ENCODE results near the gene CYP3A4.

The CYP3A4 gene

GRCh38 chr7:99825873-99826272 is 41.9 kb upstream of the CYP3A4 start:
- Histone ChIP-seq H3K4me3 (ENCODE audit: low read depth, low read length) (no peak overlapping the region), H3K9me3 (no peaks in the 10 kb centered on the region), H3K27me3 (peaks cover 10% of the 10 kb centered on the region), H3K36me3 (no peaks in the 10 kb centered on the region), H3K4me1 (no peaks in the 10 kb centered on the region)
- TF ChIP-seq, protein P1, sequence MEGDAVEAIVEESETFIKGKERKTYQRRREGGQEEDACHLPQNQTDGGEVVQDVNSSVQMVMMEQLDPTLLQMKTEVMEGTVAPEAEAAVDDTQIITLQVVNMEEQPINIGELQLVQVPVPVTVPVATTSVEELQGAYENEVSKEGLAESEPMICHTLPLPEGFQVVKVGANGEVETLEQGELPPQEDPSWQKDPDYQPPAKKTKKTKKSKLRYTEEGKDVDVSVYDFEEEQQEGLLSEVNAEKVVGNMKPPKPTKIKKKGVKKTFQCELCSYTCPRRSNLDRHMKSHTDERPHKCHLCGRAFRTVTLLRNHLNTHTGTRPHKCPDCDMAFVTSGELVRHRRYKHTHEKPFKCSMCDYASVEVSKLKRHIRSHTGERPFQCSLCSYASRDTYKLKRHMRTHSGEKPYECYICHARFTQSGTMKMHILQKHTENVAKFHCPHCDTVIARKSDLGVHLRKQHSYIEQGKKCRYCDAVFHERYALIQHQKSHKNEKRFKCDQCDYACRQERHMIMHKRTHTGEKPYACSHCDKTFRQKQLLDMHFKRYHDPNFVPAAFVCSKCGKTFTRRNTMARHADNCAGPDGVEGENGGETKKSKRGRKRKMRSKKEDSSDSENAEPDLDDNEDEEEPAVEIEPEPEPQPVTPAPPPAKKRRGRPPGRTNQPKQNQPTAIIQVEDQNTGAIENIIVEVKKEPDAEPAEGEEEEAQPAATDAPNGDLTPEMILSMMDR (IDR thresholded peaks at IDR 0.05; ENCODE audit: low read depth, low read length) = no peak
- no peak for DNase-seq

DNA sequence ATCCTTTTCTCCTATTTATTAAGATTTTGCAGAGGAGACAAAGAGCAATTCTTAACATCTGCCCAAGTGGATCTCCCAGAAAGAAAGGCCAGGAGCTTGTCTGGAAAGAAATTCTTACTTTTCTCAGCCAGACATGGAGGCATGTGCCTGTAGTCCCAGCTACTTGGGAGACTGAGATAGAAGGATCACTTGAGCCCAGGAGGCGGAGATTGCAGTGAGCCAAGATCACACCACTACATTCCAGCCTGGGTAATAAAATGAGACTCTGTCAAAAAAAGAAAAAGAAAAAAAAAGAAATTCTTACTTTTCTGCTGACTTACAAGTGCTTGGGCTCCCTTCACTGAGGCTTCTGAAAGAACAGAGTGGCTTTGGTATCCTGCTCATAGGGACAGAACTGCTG is 41.5 kb upstream of the CYP3A4 start:
- no peaks in the 10 kb centered on the region for H3K36me3 ChIP-seq

GRCh38 chr7:99824091-99824490 is 40.1 kb upstream of the CYP3A4 start:
- Histone ChIP-seq H3K4me3 (ENCODE audit: low read depth, low read length) (no peak overlapping the region), H3K4me1 (no peaks in the 10 kb centered on the region), H3K9me3 (no peaks in the 10 kb centered on the region), H3K36me3 (no peaks in the 10 kb centered on the region), H3K27me3 (peaks cover 6% of the 10 kb centered on the region)
- no peak for DNase-seq
- TF ChIP-seq, protein P1 (IDR thresholded peaks at IDR 0.05; ENCODE audit: low read depth, low read length) = no peak

More for the DNA sequence above, 41.5 kb upstream of the CYP3A4 start:
- Histone ChIP-seq H3K9me3 (no peaks in the 10 kb centered on the region), H3K4me1 (no peaks in the 10 kb centered on the region), H3K4me3 (ENCODE audit: low read depth, low read length) (no peak overlapping the region), H3K27me3 (peaks cover 10% of the 10 kb centered on the region)
- TF ChIP-seq, protein P1 (IDR thresholded peaks at IDR 0.05; ENCODE audit: low read depth, low read length) = no peak
- DNase-seq = no peak

GRCh38 chr7:99822731-99823718 is 39.0 kb upstream of the CYP3A4 start:
- TF ChIP-seq, protein P1 (IDR thresholded peaks at IDR 0.05; ENCODE audit: low read depth, low read length) = no peak
- DNase-seq = no peak
- peaks cover 6% of the 10 kb centered on the region; the same call in 1 of the 2 replicates for H3K27me3 ChIP-seq
- H3K36me3 ChIP-seq = no peaks in the 10 kb centered on the region
- H3K4me1 ChIP-seq = no peaks in the 10 kb centered on the region
- H3K4me3 ChIP-seq (ENCODE audit: low read depth, low read length) = no peak overlapping the region
- no peaks in the 10 kb centered on the region for H3K9me3 ChIP-seq

DNA sequence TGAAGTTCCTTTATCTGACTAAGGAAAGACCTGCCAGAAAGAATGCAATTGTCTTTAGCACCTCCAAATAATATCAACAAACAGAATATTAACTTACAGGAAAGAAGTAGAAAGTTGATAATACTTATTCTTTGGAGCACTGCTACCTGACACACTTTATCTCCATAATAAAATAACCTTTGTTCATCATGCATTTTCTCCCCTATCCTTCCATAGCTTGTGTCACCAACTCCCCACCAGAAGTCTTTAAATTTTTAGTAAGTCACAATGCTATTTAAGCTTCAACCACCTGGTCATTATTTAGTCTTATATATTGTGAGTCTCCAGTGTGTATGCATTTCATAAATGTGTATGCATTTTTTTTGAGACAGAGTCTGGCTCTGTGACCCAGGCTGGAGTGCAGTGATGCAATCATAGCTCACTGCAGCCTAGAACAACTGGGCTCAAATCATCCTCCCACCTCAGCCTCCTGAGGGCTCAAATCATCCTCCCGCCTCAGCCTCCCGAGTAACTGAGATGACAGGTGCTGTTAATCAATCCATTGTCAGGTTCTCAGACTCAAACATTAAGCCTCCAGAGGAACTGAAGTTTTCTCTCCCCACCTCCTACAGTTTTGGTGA is 36.5 kb upstream of the CYP3A4 start:
- H3K36me3 ChIP-seq = no peaks in the 10 kb centered on the region
- no peaks in the 10 kb centered on the region for H3K4me1 ChIP-seq
- no peaks in the 10 kb centered on the region for H3K9me3 ChIP-seq
- peaks cover 6% of the 10 kb centered on the region; the same call in 1 of the 2 replicates for H3K27me3 ChIP-seq
- TF ChIP-seq, protein P1 (IDR thresholded peaks at IDR 0.05; ENCODE audit: low read depth, low read length) = no peak
- no peak for DNase-seq
- H3K4me3 ChIP-seq (ENCODE audit: low read depth, low read length) = no peak overlapping the region
